Adrenal gland (tissue), 12 donors: ENCODE results near the gene IGSF11. TPM values are rescaled to one million over a fixed set of nuclear protein-coding genes. Genes with fewer than 3 reads are reported as not detected.
A peak's percentile ranks its signal among the peaks of the same experiment; 100 is the strongest.

Source experiments
- DNase-seq, 7 donors: peaks; one replicate each; pipeline ENCODE4 v3.0.0-alpha.2; 2019 to 2020
- H3K27ac ChIP-seq, 5 donors: fragments of 200-600 bp; sonication (generic) in 4 of 5; 1 replicate in 3 of 5; 2 replicates in 2 of 5; pipeline versions ENCODE4 v1.5.1 to v1.8.0; 2016 to 2020; ENCODE audit warnings: mild to moderate bottlenecking in 1 of 5
- H3K27me3 ChIP-seq: fragments of 200-600 bp; 2 replicates; pipeline ENCODE4 v1.8.0; 2021
- H3K36me3 ChIP-seq, 2 donors: fragments of 200-600 bp; replicated peaks in 1 of 2; 1 replicate in 1 of 2; 2 replicates in 1 of 2; pipeline versions ENCODE4 v1.5.1 to v1.8.0; 2018 to 2022
- H3K4me1 ChIP-seq, 2 donors: fragments of 200-600 bp; replicated peaks in 1 of 2; 1 replicate in 1 of 2; 2 replicates in 1 of 2; pipeline versions ENCODE4 v1.5.1 to v1.8.0; 2018 to 2021
- H3K4me3 ChIP-seq, 4 donors: fragments of 200-600 bp; sonication (generic) in 3 of 4; one replicate each; pipeline ENCODE4 v1.5.1; 2016 to 2018
- H3K9me3 ChIP-seq, 3 donors: fragments of 200-600 bp; sonication (generic) in 1 of 3; replicated peaks in 1 of 3; 1 replicate in 2 of 3; 2 replicates in 1 of 3; pipeline versions ENCODE4 v1.5.1 to v1.8.0; 2016 to 2021
- POLR2A ChIP-seq, 2 donors: fragments of 450-650 bp; IDR thresholded peaks; one replicate each; pipeline ENCODE4 v1.6.1; 2017; ENCODE audit warnings: antibody characterized with exemption in 2 of 2, mild to moderate bottlenecking in 2 of 2, moderate library complexity in 1 of 2
- WGBS, 4 donors: extraction: QIAGEN DNeasy Blood & Tissue Kit in 2 of 4; methylation state at CpG; one replicate each; pipeline versions ENCODE4 v1.1.5 to v1.1.7; 2013 to 2017; 5-methylcytosine and 5-hydroxymethylcytosine counted together
- intact Hi-C, 2 donors: fragments of 100-400 bp; cut with DNase I; formaldehyde crosslinking; loops; one replicate each; pipeline versions ENCODE4 v1.14.1 to v1.15.0; 2022 to 2023
- polyA plus RNA-seq, 3 donors: library from polyadenylated mRNA; stranded (reverse); fragments of 200-250 nt in 2 of 3; fragments of 350-450 nt in 1 of 3; fragmentation: Illumina TruSeq in 1 of 3; extraction: RNeasy Lipid Tissue Mini Kit (QIAGEN cat#74804) in 1 of 3; gene quantifications; one replicate each; pipeline ENCODE4 v1.2.3, GENCODE V29; 2013 to 2014
- total RNA-seq, 9 donors: library from RNA; depleted of rRNA in 4 of 9; stranded (reverse); fragments of >200 nt in 4 of 9; fragments of 120-200 nt in 1 of 9; fragmentation: NEBNext Ultra II Directional in 1 of 9; extraction: Animal tissue kit (Norgen Biotek cat#: 25700) in 1 of 9; gene quantifications; one replicate each; pipeline versions ENCODE4 v1.1.0 to v1.2.4, GENCODE V29; 2013 to 2023
- TF ChIP-seq, protein P1 (sequence below), 6 experiments: fragments of 450-650 bp in 4 of 6; fragments of 200-600 bp in 2 of 6; sonication (generic) in 1 of 6; IDR thresholded peaks; 1 replicate in 5 of 6; 2 replicates in 1 of 6; pipeline versions ENCODE4 v1.5.1 to v1.8.0; 2016 to 2021; ENCODE audit warnings: antibody characterized with exemption in 6 of 6, mild to moderate bottlenecking in 2 of 6, moderate library complexity in 1 of 6
- donor health status: healthy with polysubstance abuse.
- donor health status: Bipolar disorder and iron deficiency.
- donor health status: DM: yes; HTN: yes; CAD: no.
- donor health status: DM: no; HTN: no; CAD: no.
- donor health status: DM: no; HTN: no; CAD: no.
- donor health status: DM: yes; HTN: yes; CAD: no.

The IGSF11 gene
- total and polyA plus RNA-seq, 12 donors, result 4.1 to 31.3 (median 16.5) TPM

DNA sequence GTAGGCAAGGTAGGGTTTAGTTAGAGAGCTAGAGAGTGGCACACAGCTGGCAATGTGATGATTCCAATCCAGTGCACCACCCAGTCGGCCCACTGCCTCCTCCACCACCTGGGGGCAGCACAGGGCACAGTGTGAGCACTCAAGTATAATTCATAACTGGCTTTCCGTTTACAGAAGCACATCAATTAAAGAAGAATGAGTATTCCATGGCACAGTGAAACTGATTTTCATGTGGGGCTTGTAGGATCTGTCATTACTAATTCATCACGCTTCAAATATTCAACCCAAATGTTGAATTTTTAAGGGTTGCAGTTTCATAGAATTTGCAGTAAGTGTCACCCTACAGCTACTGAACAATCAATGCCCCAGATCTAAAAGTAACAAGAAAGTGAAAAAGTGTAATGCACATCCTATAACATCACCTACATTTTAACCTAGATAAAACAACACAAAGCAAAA, 149.9 kb downstream of the IGSF11 start:
- no peaks in the 10 kb centered on the region for H3K27me3 ChIP-seq
- no peaks in the 10 kb centered on the region for H3K9me3 ChIP-seq
- TF ChIP-seq, protein P1, sequence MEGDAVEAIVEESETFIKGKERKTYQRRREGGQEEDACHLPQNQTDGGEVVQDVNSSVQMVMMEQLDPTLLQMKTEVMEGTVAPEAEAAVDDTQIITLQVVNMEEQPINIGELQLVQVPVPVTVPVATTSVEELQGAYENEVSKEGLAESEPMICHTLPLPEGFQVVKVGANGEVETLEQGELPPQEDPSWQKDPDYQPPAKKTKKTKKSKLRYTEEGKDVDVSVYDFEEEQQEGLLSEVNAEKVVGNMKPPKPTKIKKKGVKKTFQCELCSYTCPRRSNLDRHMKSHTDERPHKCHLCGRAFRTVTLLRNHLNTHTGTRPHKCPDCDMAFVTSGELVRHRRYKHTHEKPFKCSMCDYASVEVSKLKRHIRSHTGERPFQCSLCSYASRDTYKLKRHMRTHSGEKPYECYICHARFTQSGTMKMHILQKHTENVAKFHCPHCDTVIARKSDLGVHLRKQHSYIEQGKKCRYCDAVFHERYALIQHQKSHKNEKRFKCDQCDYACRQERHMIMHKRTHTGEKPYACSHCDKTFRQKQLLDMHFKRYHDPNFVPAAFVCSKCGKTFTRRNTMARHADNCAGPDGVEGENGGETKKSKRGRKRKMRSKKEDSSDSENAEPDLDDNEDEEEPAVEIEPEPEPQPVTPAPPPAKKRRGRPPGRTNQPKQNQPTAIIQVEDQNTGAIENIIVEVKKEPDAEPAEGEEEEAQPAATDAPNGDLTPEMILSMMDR (IDR thresholded peaks at IDR 0.05), result peak; percentile 81 to 95 (median 90)
- no peak for TF ChIP-seq POLR2A (IDR thresholded peaks at IDR 0.05)
- intact Hi-C loops, result loop anchor here in 1 of 2 donors (5.0 to 10.0 kb wide), 2 partner anchors 150 to 213 kb away; partner anchors contain the start of gene IGSF11
- H3K4me3 ChIP-seq, result no peak overlapping the region
- H3K36me3 ChIP-seq, result no peaks in the 10 kb centered on the region
- H3K4me1 ChIP-seq, result no peaks in the 10 kb centered on the region
- H3K27ac ChIP-seq, result no peak overlapping the region
- 0 to 1% (median 0%) methylated on average over 3 of the region's 3 CpGs for WGBS, 4 donors
- DNase-seq, result peak; percentile 63 to 91 (median 83)

GRCh38 chr3:118882353-118882947, 152.2 kb downstream of the IGSF11 start:
- Histone ChIP-seq H3K4me1 (no peaks in the 10 kb centered on the region), H3K27me3 (no peaks in the 10 kb centered on the region), H3K4me3 (no peak overlapping the region), H3K27ac (no peak overlapping the region), H3K36me3 (no peaks in the 10 kb centered on the region), H3K9me3 (no peaks in the 10 kb centered on the region)
- intact Hi-C loops, result loop anchor here (2.0 to 10.0 kb wide), 3 partner anchors 152 to 215 kb away; partner anchors contain the start of gene IGSF11 (in 2 of the 2)
- 57 to 64% (median 60%) methylated on average over 3 of the region's 3 CpGs for WGBS, 4 donors
- TF ChIP-seq POLR2A (IDR thresholded peaks at IDR 0.05), result no peak
- TF ChIP-seq, protein P1 (IDR thresholded peaks at IDR 0.05), result peak; percentile 64 to 86 (median 81)
- peak; percentile 66 to 92 (median 81) for DNase-seq

DNA sequence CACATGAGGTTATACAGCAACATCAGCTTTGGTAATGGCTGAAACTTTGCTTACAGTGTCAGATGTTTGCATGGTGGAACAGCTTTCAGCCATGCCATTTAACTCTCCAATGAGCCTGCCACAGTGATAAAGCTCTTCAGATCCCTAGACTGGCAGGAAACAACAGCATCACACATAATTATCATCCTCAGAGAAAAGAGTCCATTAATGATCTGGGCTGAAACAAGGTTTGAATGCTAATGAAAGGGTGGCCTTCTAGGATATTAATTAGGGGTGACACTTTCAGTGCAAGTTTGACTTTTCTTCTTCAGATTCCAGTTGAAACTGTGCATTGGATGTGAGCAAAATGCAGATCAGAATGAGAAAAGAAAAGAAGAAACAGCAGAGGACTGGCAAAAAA, 166.6 kb downstream of the IGSF11 start:
- intact Hi-C loops, result no loop called here
- no peaks in the 10 kb centered on the region for H3K27me3 ChIP-seq
- no peak overlapping the region for H3K27ac ChIP-seq
- TF ChIP-seq, protein P1 (IDR thresholded peaks at IDR 0.05), result no peak
- TF ChIP-seq POLR2A (IDR thresholded peaks at IDR 0.05), result no peak
- no peaks in the 10 kb centered on the region for H3K4me1 ChIP-seq
- H3K4me3 ChIP-seq, result no peak overlapping the region
- no peaks in the 10 kb centered on the region for H3K36me3 ChIP-seq
- DNase-seq, result no peak
- no peaks in the 10 kb centered on the region for H3K9me3 ChIP-seq

DNA sequence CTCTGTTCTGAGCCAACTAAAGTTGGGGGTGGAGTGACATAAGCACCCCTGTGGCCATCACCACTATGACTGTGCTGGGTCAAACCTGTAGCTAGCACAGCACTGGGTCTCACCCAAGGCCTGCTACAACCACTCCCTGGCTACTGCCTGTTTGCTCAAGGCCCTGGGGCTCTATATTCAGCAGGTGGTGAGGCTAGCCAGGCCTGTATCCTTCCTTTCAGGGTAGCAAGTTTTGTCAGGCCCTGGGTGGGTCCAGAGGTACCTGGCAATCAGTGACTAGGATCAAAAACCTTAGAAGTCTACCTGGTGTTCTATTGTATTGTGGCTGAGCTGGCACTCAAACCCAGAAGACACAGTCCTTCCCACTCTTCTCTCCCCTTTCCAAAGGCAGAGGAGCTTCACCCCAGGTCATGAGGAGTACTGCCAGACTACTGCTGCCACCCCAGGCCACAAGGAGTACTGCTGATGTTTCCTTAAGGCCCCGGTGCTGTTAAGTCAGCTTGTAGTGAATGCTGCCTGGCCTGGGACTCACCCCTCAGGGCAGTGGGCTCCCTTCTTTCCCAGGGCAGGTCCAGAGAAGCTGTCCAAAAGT, 170.8 kb downstream of the IGSF11 start:
- no peak overlapping the region for H3K4me3 ChIP-seq
- intact Hi-C loops, result no loop called here

More for the DNA sequence above, 170.8 kb downstream of the IGSF11 start:
- Histone ChIP-seq H3K36me3 (no peaks in the 10 kb centered on the region), H3K27ac (no peak overlapping the region), H3K27me3 (no peaks in the 10 kb centered on the region), H3K4me1 (no peaks in the 10 kb centered on the region), H3K9me3 (no peaks in the 10 kb centered on the region)
- WGBS, 4 donors, result 20 to 61% (median 60%) methylated on average over 1 of the region's 1 CpG
- TF ChIP-seq, protein P1 (IDR thresholded peaks at IDR 0.05), result peak in 1 of 6 experiments; percentile 17
- no peak for TF ChIP-seq POLR2A (IDR thresholded peaks at IDR 0.05)
- peak in 1 of 7 donors; percentile 9 for DNase-seq
